ENCODE measurements around the gene IL32. TPM values are rescaled to one million over a fixed set of nuclear protein-coding genes. Genes with fewer than 3 reads are reported as not detected.

The IL32 gene
- total and polyA plus RNA-seq, 7 experiments from 2014 or later: 351 to 3,697 (median 631) TPM

GRCh38 chr16:3027489-3027795, 38.0 kb upstream of the IL32 start:
- Mint-ChIP-seq H3K36me3 (peaks cover 0 to 14% (median 3%) of the 10 kb centered on the region in 5 donors), H3K27ac (no peak overlapping the region), H3K27me3 (peaks cover 12 to 28% (median 16%) of the 10 kb centered on the region in 5 donors), H3K9me3 (no peaks in the 10 kb centered on the region), H3K4me3 (peak overlapping the region in 2 of 10 donors; percentile 13 to 30), H3K4me1 (peaks cover 27 to 48% (median 42%) of the 10 kb centered on the region in 7 donors)
- Histone ChIP-seq H3K27me3 (ENCODE audit: control insufficient read depth in 2 of 2, insufficient read depth in 2 of 2, low read length in 2 of 2) (peaks cover 5 to 6% of the 10 kb centered on the region in 2 donors), H3K36me3 (ENCODE audit: control insufficient read depth in 2 of 3, insufficient read depth in 3 of 3, low read length in 3 of 3) (peaks cover 0 to 20% (median 0%) of the 10 kb centered on the region in 3 experiments), H3K9me3 (ENCODE audit: control insufficient read depth in 2 of 3, low read length in 3 of 3) (no peaks in the 10 kb centered on the region), H3K4me3 (ENCODE audit: low read length) (no peak overlapping the region), H3K4me1 (ENCODE audit: control insufficient read depth in 2 of 2, insufficient read depth in 2 of 2, low read length in 2 of 2) (peaks cover 31 to 35% of the 10 kb centered on the region in 2 donors), H3K27ac (ENCODE audit: low read depth, low read length) (no peak overlapping the region)
- POLR2A ChIA-PET: interaction anchor here (0.5 to 2.3 kb wide), 8 partner anchors 20 to 182 kb away, joined by 3 to 17 read pairs (median 4); partner anchors contain the start of gene ZNF213
- no peak for ATAC-seq
- no peak for DNase-seq
- intact Hi-C loops (cut with micrococcal nuclease): loop anchor here in 1 of 2 donors (10.0 kb wide), 2 partner anchors 237 to 493 kb away; partner anchors contain the start of genes CEMP1 and PDPK1
- CTCF ChIA-PET: interaction anchor here (0.7 to 9.2 kb wide), 14 partner anchors 8 to 367 kb away, joined by 3 to 98 read pairs (median 6); partner anchors contain the start of genes CLDN6, IL32 and TNFRSF12A

DNA sequence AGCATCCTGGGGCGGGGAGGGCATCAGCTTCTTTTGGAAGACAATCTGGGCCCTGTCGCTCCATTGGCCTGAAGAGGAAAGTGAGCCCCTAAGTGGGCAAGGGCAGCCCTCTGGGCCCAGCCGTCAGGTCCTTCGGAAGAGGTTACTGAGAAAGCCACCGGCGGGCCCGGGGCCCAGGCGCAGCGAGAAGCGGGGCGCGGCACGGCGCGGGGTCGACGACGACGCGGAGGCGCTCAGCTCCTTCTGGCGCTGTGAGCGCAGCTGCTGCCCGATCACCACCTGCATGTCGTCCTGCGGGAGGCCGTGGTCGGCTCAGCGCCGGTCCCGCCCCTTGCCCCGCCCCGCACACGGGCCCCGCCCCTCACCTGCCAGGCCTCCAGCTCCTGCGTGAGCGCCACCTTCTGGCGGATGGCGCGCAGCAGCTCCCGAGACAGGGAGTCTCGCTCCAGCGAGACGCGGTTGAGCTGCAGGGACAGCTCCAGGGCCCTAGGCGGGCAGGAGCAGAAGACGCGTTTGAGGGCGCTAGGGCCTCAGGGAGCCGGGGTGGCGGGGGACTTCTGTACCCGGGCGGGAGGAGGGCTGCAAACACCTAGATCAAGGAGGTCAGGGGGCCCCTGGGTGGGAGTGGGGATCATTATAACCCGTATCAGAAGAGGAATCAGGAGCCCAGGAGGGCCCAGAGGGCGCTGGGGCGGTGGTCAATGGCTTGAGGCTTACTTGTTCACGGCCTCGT, 37.3 kb upstream of the IL32 start:
- Histone ChIP-seq H3K36me3 (ENCODE audit: control insufficient read depth in 2 of 3, insufficient read depth in 3 of 3, low read length in 3 of 3) (peaks cover 0 to 20% (median 0%) of the 10 kb centered on the region in 3 experiments), H3K9me3 (ENCODE audit: control insufficient read depth in 2 of 3, low read length in 3 of 3) (no peaks in the 10 kb centered on the region), H3K4me1 (ENCODE audit: control insufficient read depth in 2 of 2, insufficient read depth in 2 of 2, low read length in 2 of 2) (peaks cover 25 to 28% of the 10 kb centered on the region in 2 donors), H3K27ac (ENCODE audit: low read depth, low read length) (no peak overlapping the region), H3K4me3 (ENCODE audit: low read length) (no peak overlapping the region), H3K27me3 (ENCODE audit: control insufficient read depth in 2 of 2, insufficient read depth in 2 of 2, low read length in 2 of 2) (peaks cover 5 to 6% of the 10 kb centered on the region in 2 donors)
- CTCF ChIA-PET: interaction anchor here (0.6 to 9.2 kb wide), 23 partner anchors 9 to 226 kb away, joined by 3 to 98 read pairs (median 4); partner anchors contain the start of genes CLDN6, IL32, TNFRSF12A and ZNF213
- intact Hi-C loops (cut with micrococcal nuclease): loop anchor here (1.0 to 10.0 kb wide), 5 partner anchors 8 to 493 kb away; partner anchors contain the start of genes CEMP1 (in 1 of the 2), PDPK1 (in 1 of the 2) and TNFRSF12A (in 1 of the 2)
- peaks cover 20 to 41% (median 36%) of the 10 kb centered on the region in 7 donors for H3K4me1 Mint-ChIP-seq
- H3K27me3 Mint-ChIP-seq: peaks cover 19 to 35% (median 23%) of the 10 kb centered on the region in 5 donors
- H3K36me3 Mint-ChIP-seq: peaks cover 0 to 14% (median 3%) of the 10 kb centered on the region in 5 donors
- H3K27ac Mint-ChIP-seq: peak overlapping the region in 3 of 9 donors; percentile 25 to 65 (median 43)
- DNase-seq (peak; percentile 66 to 89 (median 82)), ATAC-seq (peak; percentile 69)
- no peaks in the 10 kb centered on the region for H3K9me3 Mint-ChIP-seq
- peak overlapping the region in 9 of 10 donors; percentile 16 to 81 (median 66) for H3K4me3 Mint-ChIP-seq
- POLR2A ChIA-PET: interaction anchor here (0.5 to 2.3 kb wide), 18 partner anchors 8 to 1243 kb away, joined by 3 to 17 read pairs (median 3); partner anchors contain the start of genes TNFRSF12A and ZNF213

GRCh38 chr16:3028716-3029319, 36.6 kb upstream of the IL32 start:
- ChIA-PET POLR2A (interaction anchor here (0.5 to 2.3 kb wide), 20 partner anchors 9 to 1243 kb away, joined by 3 to 17 read pairs (median 3); partner anchors contain the start of genes TNFRSF12A and ZNF213), CTCF (interaction anchor here (0.6 to 9.2 kb wide), 19 partner anchors 10 to 225 kb away, joined by 3 to 98 read pairs (median 4); partner anchors contain the start of genes CLDN6, IL32, TNFRSF12A and ZNF213)
- H3K36me3 Mint-ChIP-seq: peaks cover 0 to 14% (median 3%) of the 10 kb centered on the region in 5 donors
- H3K27ac Mint-ChIP-seq: peak overlapping the region in 1 of 9 donors; percentile 52
- no peak for ATAC-seq
- Histone ChIP-seq H3K4me3 (ENCODE audit: low read length) (no peak overlapping the region), H3K27me3 (ENCODE audit: control insufficient read depth in 2 of 2, insufficient read depth in 2 of 2, low read length in 2 of 2) (peaks cover 6 to 7% of the 10 kb centered on the region in 2 donors), H3K9me3 (ENCODE audit: control insufficient read depth in 2 of 3, low read length in 3 of 3) (no peaks in the 10 kb centered on the region), H3K36me3 (ENCODE audit: control insufficient read depth in 2 of 3, insufficient read depth in 3 of 3, low read length in 3 of 3) (peaks cover 0 to 20% (median 0%) of the 10 kb centered on the region in 3 experiments), H3K27ac (ENCODE audit: low read depth, low read length) (no peak overlapping the region), H3K4me1 (ENCODE audit: control insufficient read depth in 2 of 2, insufficient read depth in 2 of 2, low read length in 2 of 2) (peaks cover 18 to 22% of the 10 kb centered on the region in 2 donors)
- intact Hi-C loops (cut with micrococcal nuclease): loop anchor here (1.0 to 10.0 kb wide), 5 partner anchors 9 to 494 kb away; partner anchors contain the start of genes CEMP1 (in 1 of the 2), PDPK1 (in 1 of the 2) and TNFRSF12A (in 1 of the 2)
- no peaks in the 10 kb centered on the region for H3K9me3 Mint-ChIP-seq
- H3K4me1 Mint-ChIP-seq: peaks cover 20 to 38% (median 29%) of the 10 kb centered on the region in 7 donors
- no peak for DNase-seq
- peaks cover 26 to 42% (median 30%) of the 10 kb centered on the region in 5 donors for H3K27me3 Mint-ChIP-seq
- H3K4me3 Mint-ChIP-seq: peak overlapping the region; percentile 27 to 81 (median 62)

DNA sequence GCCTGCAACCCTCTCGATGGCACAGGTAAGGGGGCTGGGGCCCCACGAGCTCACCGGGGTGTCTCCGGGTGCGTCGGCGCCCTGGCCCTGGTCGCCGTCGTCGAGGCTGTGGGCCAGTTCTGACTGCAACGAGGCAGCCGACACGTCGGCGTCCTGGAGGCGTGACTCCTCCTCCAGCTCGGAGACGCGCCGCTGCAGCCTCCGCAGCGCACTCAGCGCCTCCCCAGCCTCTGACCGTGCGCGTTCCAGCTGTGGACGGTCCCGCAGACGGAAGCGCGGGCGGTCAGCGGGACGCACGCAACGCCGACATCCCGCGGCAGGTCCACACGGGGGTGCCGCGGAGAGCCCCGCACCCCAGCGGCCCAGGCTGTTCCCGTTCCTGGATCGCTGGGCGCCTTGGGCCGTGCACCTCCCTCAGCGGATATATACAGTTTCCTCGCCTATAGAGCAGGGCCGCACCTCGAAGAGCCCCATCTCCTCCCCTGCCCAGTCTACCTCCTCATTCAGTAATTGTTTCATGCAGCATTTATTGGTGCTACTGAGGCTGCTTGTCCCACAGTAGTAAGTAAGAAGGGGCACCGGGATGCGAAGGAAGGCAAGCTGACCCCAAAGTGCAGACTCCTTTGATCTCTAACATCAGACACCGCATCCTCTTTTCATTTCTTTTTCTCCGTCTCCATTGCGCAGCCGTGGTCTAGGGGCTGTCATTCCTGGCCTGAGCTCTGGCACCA, 35.8 kb upstream of the IL32 start:
- H3K9me3 ChIP-seq (ENCODE audit: control insufficient read depth in 2 of 3, low read length in 3 of 3): no peaks in the 10 kb centered on the region
- peaks cover 18% of the 10 kb centered on the region in 2 donors for H3K4me1 ChIP-seq (ENCODE audit: control insufficient read depth in 2 of 2, insufficient read depth in 2 of 2, low read length in 2 of 2)
- H3K4me3 ChIP-seq (ENCODE audit: low read length): peak overlapping the region; percentile 43
- Mint-ChIP-seq H3K36me3 (peaks cover 0 to 11% (median 0%) of the 10 kb centered on the region in 5 donors), H3K27ac (peak overlapping the region in 3 of 9 donors; percentile 26 to 60 (median 40)), H3K4me1 (peaks cover 15 to 35% (median 25%) of the 10 kb centered on the region in 7 donors), H3K27me3 (peaks cover 32 to 48% (median 36%) of the 10 kb centered on the region in 5 donors), H3K9me3 (no peaks in the 10 kb centered on the region), H3K4me3 (peak overlapping the region; percentile 50 to 82 (median 70))
- POLR2A ChIA-PET: interaction anchor here (0.6 to 1.9 kb wide), 11 partner anchors 9 to 415 kb away, joined by 3 to 8 read pairs (median 4); partner anchors contain the start of genes TNFRSF12A and ZNF213
- ATAC-seq (peak; percentile 17), DNase-seq (peak in 1 of 9 donors; percentile 68)
- CTCF ChIA-PET: interaction anchor here (0.6 to 9.2 kb wide), 8 partner anchors 9 to 105 kb away, joined by 3 to 98 read pairs (median 11); partner anchors contain the start of genes CLDN6, TNFRSF12A and ZNF213
- H3K27ac ChIP-seq (ENCODE audit: low read depth, low read length): no peak overlapping the region
- peaks cover 6 to 9% of the 10 kb centered on the region in 2 donors for H3K27me3 ChIP-seq (ENCODE audit: control insufficient read depth in 2 of 2, insufficient read depth in 2 of 2, low read length in 2 of 2)
- intact Hi-C loops (cut with micrococcal nuclease): loop anchor here (2.0 to 10.0 kb wide), 5 partner anchors 15 to 495 kb away; partner anchors contain the start of genes CEMP1 (in 1 of the 2) and PDPK1 (in 1 of the 2)
- peaks cover 0 to 20% (median 0%) of the 10 kb centered on the region in 3 experiments for H3K36me3 ChIP-seq (ENCODE audit: control insufficient read depth in 2 of 3, insufficient read depth in 3 of 3, low read length in 3 of 3)

DNA sequence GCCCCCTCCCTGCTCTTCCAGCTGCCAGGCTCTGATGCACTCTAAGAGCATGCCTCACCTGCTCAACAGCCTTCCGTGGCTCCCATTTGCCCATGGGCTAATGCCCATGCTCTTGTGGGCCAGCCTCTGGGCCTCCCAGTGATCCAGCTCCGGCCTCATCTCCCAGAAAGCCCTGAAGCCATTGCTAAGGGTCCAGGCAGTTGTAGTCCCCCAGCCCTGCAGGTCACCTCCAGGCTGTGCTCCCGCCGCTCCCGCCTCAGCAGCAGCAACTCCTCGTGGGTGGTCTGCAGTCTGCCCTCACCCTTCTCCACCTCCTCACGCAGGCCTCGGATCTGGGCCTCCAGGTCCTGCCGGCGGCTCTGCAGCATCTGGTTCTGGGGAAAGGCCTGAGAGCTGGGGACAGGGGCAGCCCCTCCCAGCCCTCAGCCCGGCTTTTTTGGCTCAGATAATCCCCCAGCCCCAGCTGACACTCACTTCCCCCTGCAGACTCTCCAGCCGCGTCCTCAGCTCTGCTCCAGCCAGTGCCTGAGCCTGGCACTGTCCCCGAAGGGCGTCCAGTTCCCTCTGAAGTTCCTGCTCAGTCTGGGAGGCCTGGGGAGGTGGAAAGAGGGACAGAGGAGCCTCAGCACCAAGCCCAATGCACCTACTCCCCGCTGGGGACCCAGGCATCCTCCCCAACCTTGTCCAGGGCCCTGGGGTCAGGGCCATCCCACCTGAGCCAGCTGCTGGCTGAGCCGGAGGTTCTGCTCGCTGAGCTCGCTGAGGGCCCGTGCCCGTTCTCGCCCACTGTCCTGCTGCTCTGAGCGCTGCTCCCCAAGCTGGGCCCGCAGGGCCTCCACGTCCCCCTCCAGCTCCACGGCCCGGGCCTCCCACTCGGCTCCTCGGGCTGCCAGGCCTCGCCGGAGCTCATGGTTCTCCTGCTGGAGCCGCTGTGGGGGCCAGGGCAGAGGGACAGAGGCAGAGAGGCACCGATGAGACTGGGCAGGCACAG, 34.9 kb upstream of the IL32 start:
- DNase-seq: no peak
- Histone ChIP-seq H3K36me3 (ENCODE audit: control insufficient read depth in 2 of 3, insufficient read depth in 3 of 3, low read length in 3 of 3) (peaks cover 0 to 20% (median 0%) of the 10 kb centered on the region in 3 experiments), H3K27me3 (ENCODE audit: control insufficient read depth in 2 of 2, insufficient read depth in 2 of 2, low read length in 2 of 2) (peaks cover 8 to 11% of the 10 kb centered on the region in 2 donors), H3K27ac (ENCODE audit: low read depth, low read length) (no peak overlapping the region), H3K4me1 (ENCODE audit: control insufficient read depth in 2 of 2, insufficient read depth in 2 of 2, low read length in 2 of 2) (peaks cover 18% of the 10 kb centered on the region in 2 donors), H3K4me3 (ENCODE audit: low read length) (no peak overlapping the region), H3K9me3 (ENCODE audit: control insufficient read depth in 2 of 3, low read length in 3 of 3) (no peaks in the 10 kb centered on the region)
- peak overlapping the region in 3 of 9 donors; percentile 26 to 53 (median 40) for H3K27ac Mint-ChIP-seq
- H3K36me3 Mint-ChIP-seq: peaks cover 0 to 11% (median 0%) of the 10 kb centered on the region in 5 donors
- POLR2A ChIA-PET: interaction anchor here (0.7 to 2.7 kb wide), 11 partner anchors 9 to 135 kb away, joined by 3 to 10 read pairs (median 6); partner anchors contain the start of genes MMP25, TNFRSF12A and ZNF213
- intact Hi-C loops (cut with micrococcal nuclease): loop anchor here (1.0 to 2.0 kb wide), 6 partner anchors 14 to 136 kb away; no protein-coding TSS in a partner anchor
- H3K4me3 Mint-ChIP-seq: peak overlapping the region in 9 of 10 donors; percentile 50 to 82 (median 71)
- CTCF ChIA-PET: interaction anchor here (0.6 to 9.2 kb wide), 10 partner anchors 8 to 573 kb away, joined by 3 to 98 read pairs (median 6); partner anchors contain the start of gene ZNF213
- H3K4me1 Mint-ChIP-seq: peaks cover 15 to 35% (median 25%) of the 10 kb centered on the region in 7 donors
- no peak for ATAC-seq
- no peaks in the 10 kb centered on the region for H3K9me3 Mint-ChIP-seq
- peaks cover 36 to 55% (median 43%) of the 10 kb centered on the region in 5 donors for H3K27me3 Mint-ChIP-seq
